Measurements from ENCODE around the gene DISP1. TPM values are rescaled to one million over a fixed set of nuclear protein-coding genes. Genes with fewer than 3 reads are reported as not detected.

The DISP1 gene
- total RNA-seq (2014; rRNA removed; shearing (Covaris generic)) = 2.1 and 2.4 TPM in 2 replicates
- polyA plus RNA-seq (2015; cell fraction: cytosol; rRNA removed) = 1.5 and 2.0 TPM in 2 replicates
- polyA plus RNA-seq (2015; cell fraction: nucleus; rRNA removed) = 1.4 and 4.4 TPM in 2 replicates

- peak; percentile 62 for DNase-seq (ENCODE audit: low read depth, low spot score)
- in situ Hi-C loops (cut with HindIII; ENCODE audit: low pct_unique_long_range_greater_than_20kb, low sequenced_read_pairs) = no loop called here
These were observed at the start of gene DISP1 for GRCh38 chr1:222814536-222815439. DISP1 (plus strand) TSS chr1:222815039; CDS start chr1:222942824, 127,785 bp downstream.

- DNase-seq (ENCODE audit: low read depth, low spot score) = no peak
- in situ Hi-C loops (cut with HindIII; ENCODE audit: low pct_unique_long_range_greater_than_20kb, low sequenced_read_pairs) = no loop called here
These were observed 47.7 kb upstream of the DISP1 start for GRCh38 chr1:222767152-222767571.

GRCh38 chr1:222768592-222768991, 46.2 kb upstream of the DISP1 start:
- no peak for DNase-seq (ENCODE audit: low read depth, low spot score)
- in situ Hi-C loops (cut with HindIII; ENCODE audit: low pct_unique_long_range_greater_than_20kb, low sequenced_read_pairs) = no loop called here

- peak; percentile 31 for DNase-seq (ENCODE audit: low read depth, low spot score)
- in situ Hi-C loops (cut with HindIII; ENCODE audit: low pct_unique_long_range_greater_than_20kb, low sequenced_read_pairs) = no loop called here
These were observed 45.7 kb upstream of the DISP1 start for GRCh38 chr1:222769181-222769580.

GRCh38 chr1:222769971-222770620, 44.7 kb upstream of the DISP1 start:
- no peak for DNase-seq (ENCODE audit: low read depth, low spot score)

GRCh38 chr1:222772996-222773379, 41.9 kb upstream of the DISP1 start:
- in situ Hi-C loops (cut with HindIII; ENCODE audit: low pct_unique_long_range_greater_than_20kb, low sequenced_read_pairs) = no loop called here
- DNase-seq (ENCODE audit: low read depth, low spot score) = no peak

More at GRCh38 chr1:222769971-222770620, 44.7 kb upstream of the DISP1 start:
- in situ Hi-C loops (cut with HindIII; ENCODE audit: low pct_unique_long_range_greater_than_20kb, low sequenced_read_pairs) = no loop called here

- in situ Hi-C loops (cut with HindIII; ENCODE audit: low pct_unique_long_range_greater_than_20kb, low sequenced_read_pairs) = loop anchor here (25.0 kb wide), 1 partner anchor 310 kb away; no protein-coding TSS in a partner anchor
- DNase-seq (ENCODE audit: low read depth, low spot score) = peak; percentile 73
These were observed 37.4 kb upstream of the DISP1 start for GRCh38 chr1:222777463-222777862.

GRCh38 chr1:222777977-222778376, 36.9 kb upstream of the DISP1 start:
- no peak for DNase-seq (ENCODE audit: low read depth, low spot score)
- in situ Hi-C loops (cut with HindIII; ENCODE audit: low pct_unique_long_range_greater_than_20kb, low sequenced_read_pairs) = loop anchor here (25.0 kb wide), 1 partner anchor 309 kb away; no protein-coding TSS in a partner anchor

GRCh38 chr1:222781251-222781650, 33.6 kb upstream of the DISP1 start:
- no peak for DNase-seq (ENCODE audit: low read depth, low spot score)
- in situ Hi-C loops (cut with HindIII; ENCODE audit: low pct_unique_long_range_greater_than_20kb, low sequenced_read_pairs) = loop anchor here (25.0 kb wide), 1 partner anchor 306 kb away; no protein-coding TSS in a partner anchor

GRCh38 chr1:222783051-222783450, 31.8 kb upstream of the DISP1 start:
- in situ Hi-C loops (cut with HindIII; ENCODE audit: low pct_unique_long_range_greater_than_20kb, low sequenced_read_pairs) = loop anchor here (25.0 kb wide), 1 partner anchor 304 kb away; no protein-coding TSS in a partner anchor
- DNase-seq (ENCODE audit: low read depth, low spot score) = no peak

GRCh38 chr1:222784371-222784770, 30.5 kb upstream of the DISP1 start:
- DNase-seq (ENCODE audit: low read depth, low spot score) = peak; percentile 96
- in situ Hi-C loops (cut with HindIII; ENCODE audit: low pct_unique_long_range_greater_than_20kb, low sequenced_read_pairs) = loop anchor here (25.0 kb wide), 1 partner anchor 303 kb away; no protein-coding TSS in a partner anchor

GRCh38 chr1:222784916-222785315, 29.9 kb upstream of the DISP1 start:
- in situ Hi-C loops (cut with HindIII; ENCODE audit: low pct_unique_long_range_greater_than_20kb, low sequenced_read_pairs) = loop anchor here (25.0 kb wide), 1 partner anchor 302 kb away; no protein-coding TSS in a partner anchor
- DNase-seq (ENCODE audit: low read depth, low spot score) = peak; percentile 57

GRCh38 chr1:222785529-222785928, 29.3 kb upstream of the DISP1 start:
- in situ Hi-C loops (cut with HindIII; ENCODE audit: low pct_unique_long_range_greater_than_20kb, low sequenced_read_pairs) = loop anchor here (25.0 kb wide), 1 partner anchor 302 kb away; no protein-coding TSS in a partner anchor
- DNase-seq (ENCODE audit: low read depth, low spot score) = no peak

- DNase-seq (ENCODE audit: low read depth, low spot score) = no peak
- in situ Hi-C loops (cut with HindIII; ENCODE audit: low pct_unique_long_range_greater_than_20kb, low sequenced_read_pairs) = loop anchor here (25.0 kb wide), 1 partner anchor 301 kb away; no protein-coding TSS in a partner anchor
These were observed 28.7 kb upstream of the DISP1 start for GRCh38 chr1:222786121-222786520.

- in situ Hi-C loops (cut with HindIII; ENCODE audit: low pct_unique_long_range_greater_than_20kb, low sequenced_read_pairs) = loop anchor here (25.0 kb wide), 1 partner anchor 300 kb away; no protein-coding TSS in a partner anchor
- DNase-seq (ENCODE audit: low read depth, low spot score) = no peak
These were observed 27.1 kb upstream of the DISP1 start for GRCh38 chr1:222787729-222788128.

GRCh38 chr1:222788402-222789156, 26.3 kb upstream of the DISP1 start:
- DNase-seq (ENCODE audit: low read depth, low spot score) = no peak
- in situ Hi-C loops (cut with HindIII; ENCODE audit: low pct_unique_long_range_greater_than_20kb, low sequenced_read_pairs) = loop anchor here (25.0 kb wide), 1 partner anchor 299 kb away; no protein-coding TSS in a partner anchor

- DNase-seq (ENCODE audit: low read depth, low spot score) = no peak
- in situ Hi-C loops (cut with HindIII; ENCODE audit: low pct_unique_long_range_greater_than_20kb, low sequenced_read_pairs) = loop anchor here (25.0 kb wide), 1 partner anchor 297 kb away; no protein-coding TSS in a partner anchor
These were observed 24.7 kb upstream of the DISP1 start for GRCh38 chr1:222790115-222790514.

All from SK-MEL-5 (cell line).